Astrocyte (in vitro differentiated cells and primary cell): ENCODE results near the gene OR13C3.

ENCODE experiments used
- CTCF ChIP-seq: IDR thresholded peaks from 2 replicates; pipeline ENCODE4 v1.5.1; 2011; ENCODE audit warnings: low read depth, mild to moderate bottlenecking, inconsistent platforms, low read length, moderate library complexity; ENCODE audit not compliant: insufficient read depth
- EZH2 ChIP-seq: IDR thresholded peaks from 2 replicates; pipeline ENCODE4 v1.6.1; 2012; ENCODE audit warnings: mild to moderate bottlenecking, low read length, inconsistent platforms; ENCODE audit not compliant: insufficient read depth

GRCh38 chr9:104555521-104555920 is 18.9 kb upstream of the OR13C3 start:
- TF ChIP-seq CTCF, result no peak
- TF ChIP-seq EZH2, result no peak
